HG02763 (cell line): ENCODE data around the gene NADK.

Source experiments
- ATAC-seq: cut with Tn5 transposase; IDR thresholded peaks from one replicate; pipeline ENCODE4 v1.9.1; 2021; ENCODE audit warnings: mild to moderate bottlenecking, moderate library complexity; ENCODE audit not compliant: unreplicated experiment

NADK gene

DNA sequence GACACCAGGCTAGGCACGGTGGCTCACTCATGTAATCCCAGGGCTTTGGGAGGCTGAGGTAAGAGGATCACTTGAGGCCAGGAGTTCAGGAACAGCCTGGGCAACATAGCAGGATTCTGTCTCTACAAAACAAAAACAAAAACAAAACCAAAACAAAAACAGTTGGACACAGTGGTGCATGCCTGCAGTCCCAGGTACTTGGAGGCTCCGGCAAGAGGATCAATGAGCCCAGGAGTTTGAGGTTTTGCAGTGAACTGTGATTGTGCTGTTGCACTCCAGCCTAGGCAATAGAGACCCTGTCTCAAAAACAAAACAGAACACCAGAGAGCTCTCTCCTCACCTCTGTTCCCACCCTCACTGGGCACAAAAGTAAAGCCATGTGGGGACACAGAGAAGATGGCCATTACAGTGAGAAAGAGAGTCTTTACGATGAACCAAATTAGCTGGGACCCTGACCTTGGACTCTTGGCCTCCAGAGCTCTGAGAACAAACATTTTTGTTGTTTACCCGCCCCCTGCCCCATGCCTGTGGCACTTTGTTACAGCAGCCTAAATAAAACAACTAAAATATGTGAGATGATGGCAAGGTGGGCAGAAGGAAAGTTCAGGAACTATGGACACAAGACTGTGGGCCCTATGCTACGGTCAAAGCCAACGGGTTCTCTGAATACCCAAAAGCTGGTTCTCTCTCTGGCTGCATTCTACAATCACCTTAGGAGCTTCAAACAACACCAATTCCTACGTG lies 9.8 kb downstream of the NADK start:
- no peak for ATAC-seq

DNA sequence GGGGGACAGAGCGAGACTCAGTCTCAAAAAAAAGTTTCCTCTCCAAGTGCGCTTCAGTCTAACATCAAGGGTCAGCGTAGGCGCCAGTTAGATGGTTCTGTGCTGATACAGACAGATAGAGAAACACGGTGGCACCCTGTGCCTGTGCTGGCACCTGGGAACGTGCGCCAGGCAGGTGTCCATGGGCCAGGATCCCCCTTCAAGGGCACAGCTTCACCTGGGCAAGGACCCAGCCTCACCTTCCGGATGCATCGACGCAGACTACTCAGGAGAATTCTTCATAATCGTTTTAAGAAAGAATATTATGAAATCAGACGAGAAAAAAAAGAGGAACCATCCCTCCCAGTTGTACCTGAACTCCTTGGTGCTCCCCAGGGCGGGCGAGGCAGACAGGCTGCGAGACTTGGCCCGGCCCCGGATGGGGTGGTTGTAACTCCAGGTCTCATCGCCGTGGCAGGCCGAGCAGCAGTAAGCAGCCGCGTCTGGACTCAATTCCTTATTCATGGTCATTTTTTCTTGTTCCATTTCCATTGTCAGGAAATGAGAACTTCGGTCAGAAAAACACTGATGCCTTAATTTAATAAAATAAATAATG lies 13.3 kb downstream of the NADK start:
- no peak for ATAC-seq

DNA sequence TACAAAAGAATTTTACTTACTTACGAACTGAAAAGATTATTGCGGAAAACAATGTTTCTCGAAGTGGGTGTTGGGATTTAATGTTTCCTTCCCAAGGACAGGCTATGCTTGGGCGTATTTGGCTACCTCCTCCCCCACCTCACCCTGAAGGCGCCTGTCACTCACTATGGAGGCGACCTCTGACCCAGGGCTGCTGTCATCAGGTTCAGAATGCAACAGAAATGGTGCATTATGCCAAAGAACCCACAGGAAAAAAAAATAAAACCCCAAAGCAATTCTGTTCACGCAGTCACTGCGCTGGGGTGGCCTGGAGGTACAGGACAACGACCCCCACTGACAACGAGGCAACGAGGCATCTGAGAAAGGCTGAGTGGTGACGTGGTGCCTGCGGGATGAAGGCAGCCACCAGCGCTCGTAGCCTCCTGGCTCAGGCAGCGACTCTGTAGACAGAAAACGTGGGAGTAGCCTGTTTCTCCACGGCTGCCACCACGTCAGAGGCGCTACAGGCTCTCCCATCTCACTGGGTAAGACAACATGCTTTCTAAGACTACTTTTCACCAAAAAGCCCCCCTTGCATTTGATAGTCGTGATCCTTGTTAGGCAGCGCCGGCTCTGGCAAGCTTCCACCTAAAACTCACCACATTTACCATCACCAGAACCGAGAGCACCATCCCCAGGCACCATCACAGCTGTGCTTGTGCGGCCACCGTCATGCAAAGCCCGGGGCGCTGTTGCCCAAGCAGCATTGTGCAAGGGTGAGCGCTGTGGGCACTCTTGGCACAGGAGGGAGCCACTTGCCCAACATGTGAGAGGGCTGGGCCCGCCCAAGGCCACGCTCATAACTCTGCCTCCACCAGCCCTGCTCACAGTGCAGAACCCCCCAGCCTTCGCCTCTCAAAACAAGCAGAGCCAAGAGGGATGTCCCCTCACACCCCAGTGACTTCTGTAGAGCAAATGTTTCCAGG lies 14.3 kb downstream of the NADK start:
- ATAC-seq = no peak

DNA sequence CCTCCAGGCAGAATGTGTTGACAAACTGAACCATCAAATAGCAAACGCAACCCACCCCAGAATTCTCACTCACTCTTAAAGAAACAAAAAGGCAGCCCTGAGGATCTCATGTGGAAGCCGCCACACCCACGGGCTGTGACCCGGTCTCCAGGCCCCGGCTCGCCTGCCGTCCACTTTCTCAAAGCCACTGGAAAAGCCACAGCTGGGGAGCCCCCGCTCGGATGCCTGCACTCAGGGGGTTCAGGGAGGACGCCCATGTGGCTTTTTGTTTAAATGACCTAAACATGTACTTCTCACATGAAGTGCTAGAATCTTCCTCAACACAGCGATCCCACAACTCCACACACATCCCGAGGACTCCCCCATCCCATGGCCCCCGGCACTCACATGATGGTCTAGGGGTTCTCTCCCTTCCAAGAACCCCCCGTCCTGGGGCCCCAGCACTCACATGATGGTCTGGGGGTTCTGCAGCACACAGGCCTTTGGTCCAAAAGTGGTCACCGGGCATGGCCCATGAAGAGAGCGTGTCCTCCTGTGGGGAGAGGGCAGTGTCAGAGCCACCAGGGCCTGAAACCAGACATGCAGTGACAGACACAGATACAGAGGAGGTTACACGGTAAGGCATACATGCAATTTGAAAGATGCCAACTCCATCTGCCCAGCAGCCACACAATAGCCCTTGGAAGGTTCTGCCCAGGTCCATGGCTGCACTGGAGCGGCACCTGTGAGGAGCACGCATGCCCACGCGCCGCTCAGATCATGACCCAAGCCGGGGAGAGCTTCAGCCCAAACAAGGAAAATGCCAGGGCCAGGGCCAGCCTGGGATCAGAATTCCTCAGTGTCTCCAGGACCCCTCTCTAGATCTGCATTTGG lies 16.5 kb downstream of the NADK start:
- no peak for ATAC-seq

GRCh38 chr1:1760715-1761114 lies 17.6 kb downstream of the NADK start:
- no peak for ATAC-seq

GRCh38 chr1:1760345-1760650 lies 18.0 kb downstream of the NADK start:
- ATAC-seq = no peak

GRCh38 chr1:1759456-1760344 lies 18.6 kb downstream of the NADK start:
- ATAC-seq = no peak

GRCh38 chr1:1758692-1759455 lies 19.4 kb downstream of the NADK start:
- ATAC-seq = no peak

DNA sequence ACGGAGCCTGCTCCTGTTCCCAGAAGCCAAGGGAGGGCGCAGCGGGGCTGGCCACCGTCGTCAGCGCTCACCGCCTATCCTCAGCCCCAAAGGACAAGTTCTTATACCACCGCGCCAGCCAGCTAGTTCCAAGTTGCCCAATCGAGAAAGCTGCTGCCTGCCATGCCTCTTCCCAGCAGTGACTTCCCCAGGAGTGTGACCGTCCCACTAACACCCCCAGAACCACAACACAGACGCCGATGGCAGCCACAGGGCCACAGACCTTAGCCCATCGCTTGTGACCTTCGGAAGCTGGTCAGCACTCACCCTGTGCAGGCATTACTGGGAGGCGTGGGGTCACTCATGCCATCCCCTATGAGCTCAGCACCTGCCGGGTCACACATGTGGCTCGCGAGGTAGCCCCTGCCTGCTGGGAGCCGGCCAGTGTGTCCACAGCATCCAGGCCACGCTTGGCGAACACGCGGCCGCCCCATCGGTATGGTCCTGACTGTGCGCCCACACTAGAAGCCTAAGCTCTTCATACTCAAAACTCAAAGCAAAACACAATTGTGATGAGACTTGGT lies 20.1 kb downstream of the NADK start:
- ATAC-seq = no peak

- no peak for ATAC-seq
Measured at GRCh38 chr1:1757422-1758058, 20.7 kb downstream of the NADK start.

DNA sequence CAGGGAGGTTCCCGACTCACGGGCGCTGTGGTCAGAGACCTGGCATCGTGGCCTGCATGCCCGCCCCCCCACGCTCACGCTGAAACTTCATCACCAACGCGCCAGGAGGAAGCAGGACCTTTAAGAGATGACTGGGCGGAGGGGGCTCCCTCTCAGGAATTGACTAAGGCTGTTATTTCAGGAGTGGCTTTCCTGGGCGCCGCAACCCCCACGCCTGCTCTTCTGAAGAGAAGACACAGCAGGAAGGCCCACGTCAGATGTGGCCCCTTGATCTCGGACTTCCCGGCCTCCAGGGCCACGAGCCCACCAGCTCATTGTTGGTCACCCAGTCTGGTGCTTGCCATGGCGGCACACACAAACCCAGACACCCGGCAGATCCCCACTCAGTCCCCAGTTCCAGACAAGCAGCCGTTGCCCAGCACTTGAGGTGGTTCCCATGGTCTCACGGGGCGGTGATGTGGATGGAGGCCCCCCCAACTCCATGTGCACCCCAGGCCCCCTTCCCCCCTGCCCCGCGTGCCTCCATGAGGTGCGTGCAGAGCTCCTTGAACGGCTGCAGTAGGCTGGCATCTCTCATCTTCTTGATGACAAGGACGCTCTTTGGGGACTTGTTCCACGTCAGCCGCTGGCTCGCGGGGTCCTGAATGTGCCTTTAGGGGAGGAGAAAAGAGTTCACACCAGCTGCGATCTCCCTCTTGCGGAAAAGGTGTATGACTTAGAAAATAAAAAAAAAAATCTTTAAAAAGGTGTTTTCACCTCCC lies 21.4 kb downstream of the NADK start:
- no peak for ATAC-seq

GRCh38 chr1:1755852-1756251 lies 22.4 kb downstream of the NADK start:
- no peak for ATAC-seq

GRCh38 chr1:1755426-1755825 lies 22.8 kb downstream of the NADK start:
- ATAC-seq = no peak

- no peak for ATAC-seq
Measured at GRCh38 chr1:1754051-1754815, 24.0 kb downstream of the NADK start.

DNA sequence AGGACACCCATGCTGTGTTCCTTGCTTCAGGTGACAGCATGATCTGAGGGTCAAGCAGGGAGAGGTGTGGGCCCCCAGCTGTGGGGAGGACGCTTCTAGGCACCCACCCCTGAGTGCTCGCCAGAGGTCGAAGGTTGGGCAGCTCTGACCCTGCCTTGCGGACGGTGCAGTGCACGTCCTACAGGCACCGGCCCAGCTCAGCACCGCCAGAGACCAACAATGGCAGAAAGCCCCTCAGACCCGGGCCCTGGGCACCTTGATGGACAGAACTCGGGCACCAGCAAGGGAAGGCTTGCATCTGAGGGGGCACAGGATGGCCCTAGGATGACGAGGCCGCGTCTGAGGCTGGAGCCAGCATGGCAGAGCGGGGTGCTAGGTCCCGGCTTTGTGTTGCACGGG lies 24.7 kb downstream of the NADK start:
- no peak for ATAC-seq

DNA sequence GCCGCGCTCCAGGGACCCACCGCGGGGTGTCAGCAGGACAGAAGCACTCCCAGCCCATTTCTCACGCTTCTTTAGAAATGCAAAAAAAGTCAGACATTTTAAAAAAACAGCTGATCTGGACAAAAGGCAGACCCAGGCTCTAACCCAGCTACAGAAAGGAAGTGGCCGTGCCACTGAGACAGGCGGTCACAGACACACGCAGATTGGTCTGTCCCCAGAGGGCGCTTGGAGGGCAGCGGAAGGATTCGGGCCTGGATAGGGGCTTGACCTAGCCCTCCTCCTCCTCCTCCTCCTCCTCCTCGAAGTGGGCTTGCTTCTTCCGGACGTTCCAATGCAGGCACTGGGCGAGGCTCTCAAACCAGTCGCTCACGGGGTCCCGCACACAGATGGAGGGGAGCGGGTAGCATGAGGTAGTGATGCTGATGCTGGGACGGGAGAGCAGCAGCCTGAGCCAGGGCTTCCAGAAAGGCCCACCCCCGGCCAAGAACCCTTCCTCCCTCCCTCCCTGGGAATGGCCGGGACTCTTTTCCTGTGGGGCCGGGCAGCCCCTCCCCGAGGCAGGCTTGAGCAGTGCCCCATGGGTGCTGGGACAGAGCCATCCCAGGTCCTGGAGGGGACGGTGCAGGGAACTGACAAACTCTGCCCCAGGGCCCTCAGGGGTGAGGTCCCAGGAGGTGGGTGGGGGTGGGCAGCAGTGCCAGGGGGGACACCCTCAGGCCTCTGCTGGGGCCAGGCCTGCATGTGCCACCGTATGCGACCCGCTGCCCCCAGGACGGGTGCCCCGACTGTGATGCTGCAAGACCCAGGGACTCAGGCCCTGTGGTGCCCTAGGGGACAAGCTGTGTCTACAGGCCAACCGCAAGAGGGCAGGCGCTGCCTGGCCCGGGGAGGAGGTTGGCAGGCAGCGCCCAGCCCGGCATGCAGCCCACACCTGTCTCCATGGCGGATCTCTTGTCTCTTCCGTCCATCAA lies 25.3 kb downstream of the NADK start:
- no peak for ATAC-seq
